Retinal pigment epithelial cell (primary cell): ENCODE data around the gene PBXIP1.
"Not testable (repeated sequence)": the region's sequence is repeated elsewhere in the genome, so short reads cannot be mapped to it uniquely, and the experiment has no call there.

ENCODE experiments used
- DNase-seq: peaks from one replicate; pipeline ENCODE4 v3.0.0-alpha.2; 2010; ENCODE audit warnings: low read depth
- H3K4me3 ChIP-seq: 2 replicates; pipeline ENCODE4 v1.5.1; 2011; ENCODE audit warnings: mild to moderate bottlenecking, low read length, control low read depth, moderate library complexity
- TF ChIP-seq, protein P1 (sequence below): conservative IDR thresholded peaks from 2 replicates; pipeline ENCODE4 v1.5.1; 2011; ENCODE audit warnings: low read depth, low read length, control low read depth, inconsistent platforms

Gene PBXIP1

DNA sequence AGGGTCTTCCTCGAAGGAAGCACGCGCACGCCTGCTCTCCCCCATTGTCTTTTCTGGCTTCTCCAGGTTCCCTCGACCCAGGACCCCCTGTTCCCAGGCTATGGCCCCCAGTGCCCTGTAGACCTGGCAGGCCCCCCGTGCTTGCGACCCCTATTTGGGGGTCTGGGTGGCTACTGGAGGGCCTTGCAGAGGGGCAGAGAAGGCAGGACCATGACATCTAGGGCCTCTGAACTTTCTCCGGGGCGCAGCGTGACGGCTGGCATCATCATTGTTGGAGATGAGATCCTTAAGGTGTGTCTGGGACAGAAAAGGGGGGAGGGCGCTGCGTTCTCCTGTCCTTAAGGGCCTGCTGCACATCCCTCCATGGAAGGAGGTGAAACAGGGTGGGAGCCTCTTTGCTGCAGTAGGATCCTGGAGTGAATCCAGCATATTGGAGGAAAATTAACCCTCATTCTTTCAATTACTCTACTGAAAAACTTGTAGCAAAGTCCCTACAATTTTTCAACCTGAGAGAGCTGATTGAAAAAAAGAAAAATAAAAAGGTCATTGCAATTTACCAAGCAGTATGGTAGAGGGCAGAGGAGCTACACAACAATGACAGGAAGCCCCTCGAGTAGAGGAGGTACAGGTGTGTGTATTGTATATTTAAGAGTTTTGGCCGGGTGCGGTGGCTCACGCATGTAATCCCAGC is 28.0 kb upstream of the PBXIP1 start:
- TF ChIP-seq, protein P1, sequence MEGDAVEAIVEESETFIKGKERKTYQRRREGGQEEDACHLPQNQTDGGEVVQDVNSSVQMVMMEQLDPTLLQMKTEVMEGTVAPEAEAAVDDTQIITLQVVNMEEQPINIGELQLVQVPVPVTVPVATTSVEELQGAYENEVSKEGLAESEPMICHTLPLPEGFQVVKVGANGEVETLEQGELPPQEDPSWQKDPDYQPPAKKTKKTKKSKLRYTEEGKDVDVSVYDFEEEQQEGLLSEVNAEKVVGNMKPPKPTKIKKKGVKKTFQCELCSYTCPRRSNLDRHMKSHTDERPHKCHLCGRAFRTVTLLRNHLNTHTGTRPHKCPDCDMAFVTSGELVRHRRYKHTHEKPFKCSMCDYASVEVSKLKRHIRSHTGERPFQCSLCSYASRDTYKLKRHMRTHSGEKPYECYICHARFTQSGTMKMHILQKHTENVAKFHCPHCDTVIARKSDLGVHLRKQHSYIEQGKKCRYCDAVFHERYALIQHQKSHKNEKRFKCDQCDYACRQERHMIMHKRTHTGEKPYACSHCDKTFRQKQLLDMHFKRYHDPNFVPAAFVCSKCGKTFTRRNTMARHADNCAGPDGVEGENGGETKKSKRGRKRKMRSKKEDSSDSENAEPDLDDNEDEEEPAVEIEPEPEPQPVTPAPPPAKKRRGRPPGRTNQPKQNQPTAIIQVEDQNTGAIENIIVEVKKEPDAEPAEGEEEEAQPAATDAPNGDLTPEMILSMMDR: no peak
- H3K4me3 ChIP-seq: peak overlapping the region; percentile 82
- DNase-seq: no peak

DNA sequence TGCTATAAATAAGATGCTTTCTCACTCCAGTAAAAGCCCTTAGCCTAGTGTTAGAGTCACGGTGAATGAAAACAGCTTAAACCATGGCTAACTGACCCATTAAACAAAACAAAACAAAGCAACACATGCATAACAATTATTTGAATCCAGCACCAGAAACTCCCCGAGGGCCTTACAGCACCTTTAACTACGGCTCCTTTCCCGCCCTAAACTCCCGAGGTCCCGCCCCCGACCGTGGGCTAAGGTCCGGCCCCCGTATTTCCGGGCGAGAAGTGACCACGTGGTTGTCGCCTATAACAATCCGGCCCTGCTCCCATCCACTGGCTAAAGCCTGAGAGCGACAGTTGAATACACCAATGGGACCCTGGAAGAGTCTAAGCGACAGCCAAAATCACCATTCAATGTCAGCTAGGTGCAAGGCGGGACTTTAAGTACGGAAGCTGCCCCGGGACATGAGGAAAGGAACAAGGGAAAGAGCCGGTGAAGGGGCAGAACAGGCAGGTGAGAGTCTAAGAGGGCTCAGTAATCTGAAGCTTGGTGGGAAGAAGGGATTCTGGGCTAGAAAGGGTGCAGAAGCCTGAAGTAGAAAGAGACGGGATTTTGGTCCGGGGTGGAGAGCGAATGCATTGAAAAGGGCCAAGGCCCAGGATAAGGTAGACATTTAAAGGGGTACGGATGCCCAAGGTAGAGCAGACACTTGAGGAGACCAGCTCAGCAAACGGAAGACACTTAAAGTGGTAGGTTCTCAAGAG is 27.2 kb upstream of the PBXIP1 start, which contains the start of gene FLAD1:
TSS of gene FLAD1 (plus strand) at position 448 of the 752 bp plus-strand sequence. CDS start 351 bp downstream, outside the sequence.
- H3K4me3 ChIP-seq: peak within 1 kb of the TSS; percentile 82
- TF ChIP-seq, protein P1: no peak
- peak; percentile 100 for DNase-seq

DNA sequence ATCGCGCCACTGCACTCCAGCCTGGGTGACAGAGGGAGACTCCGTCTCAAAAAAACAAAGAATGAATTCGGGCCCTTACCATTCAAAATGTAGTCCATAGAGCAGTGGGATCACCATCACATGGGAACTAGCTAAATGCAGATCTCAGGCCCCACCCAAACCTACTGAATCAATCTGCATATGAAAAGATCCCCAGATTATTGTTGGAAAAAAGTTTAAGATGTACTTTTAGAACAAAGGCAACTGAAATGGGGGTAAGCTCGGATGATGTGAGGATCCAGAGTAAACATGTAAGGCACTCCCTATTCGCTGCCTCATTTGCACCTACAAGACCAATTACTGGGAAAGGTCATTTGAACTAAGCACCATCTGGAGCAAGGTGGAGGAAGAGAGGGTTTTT is 26.4 kb upstream of the PBXIP1 start:
- no peak for DNase-seq
- H3K4me3 ChIP-seq: peak overlapping the region; percentile 82
- TF ChIP-seq, protein P1: no peak

DNA sequence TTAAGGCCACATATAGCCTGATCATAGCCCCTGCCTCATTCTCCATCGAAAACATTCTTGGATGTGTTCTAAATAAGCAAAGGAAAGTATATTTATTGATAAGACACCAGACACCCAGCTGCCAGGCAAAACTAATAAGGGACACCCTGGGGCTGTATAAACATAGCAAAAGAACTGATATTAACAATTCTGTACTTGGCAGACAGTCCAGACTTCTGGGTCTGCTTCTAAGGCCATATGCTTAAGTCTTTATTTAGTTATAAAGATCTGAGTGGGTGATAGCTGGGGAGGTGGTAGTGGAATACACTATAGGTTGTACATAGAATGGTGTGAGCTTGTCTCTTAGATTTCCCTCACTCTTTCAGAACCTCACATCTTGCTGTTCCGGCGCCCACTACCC is 22.5 kb upstream of the PBXIP1 start:
- TF ChIP-seq, protein P1: no peak
- DNase-seq: no peak

DNA sequence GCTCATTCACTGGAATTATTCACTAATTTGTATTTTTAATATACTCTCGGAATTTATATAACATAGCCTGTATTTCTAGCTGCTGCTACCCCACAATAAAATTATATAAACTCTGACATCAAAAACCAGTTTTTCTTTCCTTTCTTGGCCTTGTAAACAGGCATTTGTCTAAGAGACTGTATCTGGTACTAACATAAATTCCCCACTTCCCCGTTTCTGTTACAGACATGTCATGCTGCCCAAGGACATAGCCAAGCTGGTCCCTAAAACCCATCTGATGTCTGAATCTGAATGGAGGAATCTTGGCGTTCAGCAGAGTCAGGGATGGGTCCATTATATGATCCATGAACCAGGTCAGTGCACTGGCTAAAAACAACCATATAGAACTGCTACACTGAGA is 21.9 kb upstream of the PBXIP1 start:
- not testable (repeated sequence) for H3K4me3 ChIP-seq, DNase-seq

More for the DNA sequence above, 22.5 kb upstream of the PBXIP1 start:
- no peak overlapping the region for H3K4me3 ChIP-seq

DNA sequence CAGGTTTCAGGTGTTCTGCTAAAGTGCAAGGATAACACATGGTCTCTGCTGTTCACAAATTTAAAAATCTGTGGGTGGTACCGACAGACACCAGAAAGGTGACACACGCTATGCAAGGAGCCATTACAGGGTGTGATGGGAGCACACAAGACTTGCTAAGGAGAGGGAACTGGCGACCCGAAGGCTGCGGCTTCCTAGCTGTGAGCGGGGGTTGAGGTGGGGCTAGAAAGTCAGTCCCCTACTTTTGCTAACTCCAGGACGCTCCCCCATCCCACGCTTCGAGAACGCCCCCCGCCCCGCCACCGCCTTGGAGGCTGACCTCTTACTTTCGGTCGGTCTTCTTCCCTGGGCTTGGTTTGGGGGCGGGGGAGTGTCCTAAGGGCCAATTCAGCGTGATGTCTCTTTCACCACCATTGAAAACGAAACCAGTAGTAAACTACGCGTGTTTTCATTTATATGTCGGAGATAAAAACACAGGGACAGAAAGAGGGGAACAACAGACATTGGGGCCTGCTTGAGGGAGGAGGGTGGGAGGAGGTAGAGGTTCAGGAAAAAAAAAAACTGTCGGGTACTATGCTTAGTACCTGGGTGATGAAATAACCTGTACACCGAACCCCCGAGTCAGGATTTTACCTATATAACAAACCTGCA is 19.6 kb upstream of the PBXIP1 start:
- peak overlapping the region; percentile 85 for H3K4me3 ChIP-seq
- DNase-seq: no peak
- TF ChIP-seq, protein P1: no peak

DNA sequence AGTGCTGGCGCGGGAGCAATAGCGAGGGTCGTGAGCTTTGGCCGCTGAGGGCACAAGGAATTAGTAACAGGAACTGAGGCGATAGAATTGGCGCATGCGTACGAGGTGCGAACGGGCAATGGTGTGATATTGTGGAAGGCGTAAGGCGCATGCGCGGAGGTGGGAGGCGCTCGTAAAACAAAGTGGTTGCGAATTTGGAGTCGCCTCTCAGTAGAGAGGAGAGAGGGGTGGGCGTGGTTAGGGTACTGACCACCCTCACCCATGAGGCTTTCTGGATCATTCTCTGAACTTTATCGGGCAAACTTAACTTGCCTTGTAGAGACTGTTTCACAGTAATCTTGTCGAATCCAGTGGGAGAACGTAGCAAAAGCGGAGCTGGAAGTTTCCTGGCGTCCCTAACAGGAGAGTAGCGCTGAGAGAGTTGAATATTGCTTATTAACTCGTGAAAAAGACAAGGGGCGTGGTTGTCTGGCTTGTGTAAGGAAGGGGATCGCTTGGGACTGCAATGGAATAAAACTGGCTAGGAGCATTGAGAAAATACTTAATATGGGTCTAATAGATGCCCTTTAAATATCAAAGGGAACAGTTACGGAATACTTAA is 19.0 kb upstream of the PBXIP1 start:
- TF ChIP-seq, protein P1: no peak
- H3K4me3 ChIP-seq: peak overlapping the region; percentile 85
- DNase-seq: peak; percentile 75
